Ectodermal cell (in vitro differentiated cells): Measurements from ENCODE around the gene SHISAL1.
"Not testable (repeated sequence)": the region's sequence is repeated elsewhere in the genome, so short reads cannot be mapped to it uniquely, and the experiment has no call there.

Experiments used
- H3K27ac ChIP-seq: 2 replicates; pipeline ENCODE4 v1.7.0; 2013; ENCODE audit warnings: mild to moderate bottlenecking, low read depth, low read length; ENCODE audit not compliant: insufficient read depth, poor library complexity, severe bottlenecking
- H3K27me3 ChIP-seq: 2 replicates; pipeline ENCODE4 v1.7.0; 2013; ENCODE audit warnings: mild to moderate bottlenecking, low read length; ENCODE audit not compliant: insufficient read depth, control insufficient read depth, poor library complexity, severe bottlenecking
- H3K36me3 ChIP-seq: one replicate; pipeline ENCODE4 v1.7.0; 2013; ENCODE audit warnings: low read length; ENCODE audit not compliant: control insufficient read depth, insufficient read depth
- H3K4me1 ChIP-seq: one replicate; pipeline ENCODE4 v1.7.0; 2013; ENCODE audit warnings: low read length; ENCODE audit not compliant: control insufficient read depth, insufficient read depth
- H3K4me3 ChIP-seq: 2 replicates; pipeline ENCODE4 v1.7.0; 2013; ENCODE audit warnings: low read depth, low read length, control low read depth; ENCODE audit not compliant: insufficient read depth
- H3K9me3 ChIP-seq: 2 replicates; pipeline ENCODE4 v1.7.0; 2013; ENCODE audit warnings: mild to moderate bottlenecking, low read length, moderate library complexity; ENCODE audit not compliant: control insufficient read depth
- WGBS, 2 experiments: methylation state at CpG; one replicate each; pipeline ENCODE4 v1.1.7; 2013; ENCODE audit warnings: missing lambda C conversion rate in 2 of 2; 5-methylcytosine and 5-hydroxymethylcytosine counted together

The SHISAL1 gene

GRCh38 chr22:44328762-44329161 is 16.0 kb upstream of the SHISAL1 start:
- 43 to 54% methylated on average over 5 of the region's 5 CpGs for WGBS, 2 experiments
- Histone ChIP-seq H3K27ac (no peak overlapping the region), H3K27me3 (peaks cover 55% of the 10 kb centered on the region), H3K36me3 (no peaks in the 10 kb centered on the region), H3K9me3 (no peaks in the 10 kb centered on the region), H3K4me3 (no peak overlapping the region), H3K4me1 (peaks cover 38% of the 10 kb centered on the region)

GRCh38 chr22:44328326-44328725 is 15.6 kb upstream of the SHISAL1 start:
- 82 to 87% methylated on average over 6 of the region's 6 CpGs for WGBS, 2 experiments
- no peaks in the 10 kb centered on the region for H3K36me3 ChIP-seq
- H3K4me1 ChIP-seq = peaks cover 38% of the 10 kb centered on the region
- no peak overlapping the region for H3K27ac ChIP-seq
- peaks cover 52% of the 10 kb centered on the region for H3K27me3 ChIP-seq
- H3K9me3 ChIP-seq = no peaks in the 10 kb centered on the region
- H3K4me3 ChIP-seq = no peak overlapping the region

- Histone ChIP-seq H3K4me1 (peaks cover 30% of the 10 kb centered on the region), H3K27me3 (peaks cover 37% of the 10 kb centered on the region), H3K36me3 (no peaks in the 10 kb centered on the region), H3K27ac (no peak overlapping the region), H3K9me3 (no peaks in the 10 kb centered on the region), H3K4me3 (no peak overlapping the region)
- 82 to 95% methylated on average over 7 of the region's 7 CpGs for WGBS, 2 experiments
Observed at GRCh38 chr22:44326491-44326885, 13.7 kb upstream of the SHISAL1 start.

- H3K4me1 ChIP-seq = peaks cover 28% of the 10 kb centered on the region
- peaks cover 31% of the 10 kb centered on the region for H3K27me3 ChIP-seq
- 52 to 53% methylated on average over 25 of the region's 25 CpGs for WGBS, 2 experiments
- H3K27ac ChIP-seq = no peak overlapping the region
- no peak overlapping the region for H3K4me3 ChIP-seq
- H3K9me3 ChIP-seq = no peaks in the 10 kb centered on the region
- no peaks in the 10 kb centered on the region for H3K36me3 ChIP-seq
Observed at GRCh38 chr22:44325718-44326490, 13.2 kb upstream of the SHISAL1 start.

- not testable (repeated sequence) for H3K36me3 ChIP-seq
- 100% methylated on average over 1 of the region's 1 CpG for WGBS, 2 experiments
Observed at GRCh38 chr22:44323140-44323790, 10.5 kb upstream of the SHISAL1 start.

GRCh38 chr22:44319685-44320084 is 6.9 kb upstream of the SHISAL1 start:
- no peak overlapping the region for H3K27ac ChIP-seq
- H3K27me3 ChIP-seq = no peaks in the 10 kb centered on the region
- no peak overlapping the region for H3K4me3 ChIP-seq
- no peaks in the 10 kb centered on the region for H3K9me3 ChIP-seq
- 84 to 86% methylated on average over 8 to 9 of the region's 9 CpGs for WGBS, 2 experiments
- peaks cover 9% of the 10 kb centered on the region for H3K4me1 ChIP-seq
- no peaks in the 10 kb centered on the region for H3K36me3 ChIP-seq

More at GRCh38 chr22:44323140-44323790, 10.5 kb upstream of the SHISAL1 start:
- H3K4me1 ChIP-seq = peaks cover 21% of the 10 kb centered on the region
- not testable (repeated sequence) for H3K4me3 ChIP-seq, H3K9me3 ChIP-seq, H3K27ac ChIP-seq, H3K27me3 ChIP-seq

GRCh38 chr22:44318751-44319150 is 6.0 kb upstream of the SHISAL1 start:
- Histone ChIP-seq H3K27ac (no peak overlapping the region), H3K36me3 (no peaks in the 10 kb centered on the region), H3K27me3 (no peaks in the 10 kb centered on the region), H3K9me3 (no peaks in the 10 kb centered on the region), H3K4me3 (no peak overlapping the region), H3K4me1 (peaks cover 9% of the 10 kb centered on the region)
- 93 to 95% methylated on average over 9 of the region's 9 CpGs for WGBS, 2 experiments

GRCh38 chr22:44317886-44318637 is 5.3 kb upstream of the SHISAL1 start:
- Histone ChIP-seq H3K4me3 (no peak overlapping the region), H3K4me1 (peaks cover 9% of the 10 kb centered on the region), H3K27ac (no peak overlapping the region), H3K27me3 (no peaks in the 10 kb centered on the region), H3K9me3 (no peaks in the 10 kb centered on the region), H3K36me3 (no peaks in the 10 kb centered on the region)
- WGBS, 2 experiments = 87% methylated on average over 17 of the region's 17 CpGs

- no peak overlapping the region for H3K27ac ChIP-seq
- H3K4me3 ChIP-seq = no peak overlapping the region
- peaks cover 9% of the 10 kb centered on the region for H3K4me1 ChIP-seq
- WGBS, 2 experiments = 92% methylated on average over 18 of the region's 18 CpGs
- no peaks in the 10 kb centered on the region for H3K36me3 ChIP-seq
- no peaks in the 10 kb centered on the region for H3K9me3 ChIP-seq
- no peaks in the 10 kb centered on the region for H3K27me3 ChIP-seq
Observed at GRCh38 chr22:44317123-44317444, 4.3 kb upstream of the SHISAL1 start.

GRCh38 chr22:44316393-44317122 is 3.8 kb upstream of the SHISAL1 start:
- H3K4me1 ChIP-seq = peaks cover 9% of the 10 kb centered on the region
- WGBS, 2 experiments = 93% methylated on average over 13 of the region's 13 CpGs
- H3K36me3 ChIP-seq = no peaks in the 10 kb centered on the region
- H3K4me3 ChIP-seq = no peak overlapping the region
- no peaks in the 10 kb centered on the region for H3K9me3 ChIP-seq
- no peak overlapping the region for H3K27ac ChIP-seq
- no peaks in the 10 kb centered on the region for H3K27me3 ChIP-seq
